Measurements from ENCODE around the gene HIP1R.

HIP1R gene

GRCh38 chr12:122860854-122861586, 25.8 kb downstream of the HIP1R start:
- DNase-seq, result no peak

- no peak for DNase-seq
Measured at GRCh38 chr12:122861587-122861970, 26.3 kb downstream of the HIP1R start.

GRCh38 chr12:122862110-122862634, 26.9 kb downstream of the HIP1R start:
- DNase-seq, result no peak

- no peak for DNase-seq
Measured at GRCh38 chr12:122862872-122863701, 27.8 kb downstream of the HIP1R start.

GRCh38 chr12:122864894-122865253, 29.6 kb downstream of the HIP1R start:
- DNase-seq, result no peak

- DNase-seq, result peak in 1 of 2 experiments; percentile 30
Measured at GRCh38 chr12:122865268-122866231, 30.3 kb downstream of the HIP1R start.

- no peak for DNase-seq
Measured at GRCh38 chr12:122866379-122866778, 31.1 kb downstream of the HIP1R start.

- DNase-seq, result no peak
Measured at GRCh38 chr12:122866950-122867607, 31.8 kb downstream of the HIP1R start.

GRCh38 chr12:122867691-122868461, 32.6 kb downstream of the HIP1R start:
- no peak for DNase-seq

- DNase-seq, result no peak
Measured at GRCh38 chr12:122868471-122869177, 33.4 kb downstream of the HIP1R start.

- DNase-seq, result no peak
Measured at GRCh38 chr12:122869207-122869973, 34.1 kb downstream of the HIP1R start.

GRCh38 chr12:122870163-122870842, 35.0 kb downstream of the HIP1R start:
- DNase-seq, result no peak

- no peak for DNase-seq
Measured at GRCh38 chr12:122870867-122871664, 35.8 kb downstream of the HIP1R start.

- peak; percentile 72 to 79 for DNase-seq
Measured at GRCh38 chr12:122871851-122872780, 36.9 kb downstream of the HIP1R start.

GRCh38 chr12:122872815-122873361, 37.6 kb downstream of the HIP1R start:
- no peak for DNase-seq

GRCh38 chr12:122873540-122873939, 38.3 kb downstream of the HIP1R start:
- no peak for DNase-seq

- peak; percentile 53 to 63 for DNase-seq
Measured at GRCh38 chr12:122874081-122874480, 38.8 kb downstream of the HIP1R start.
